ENCODE results near the gene RAB37.

- TF ChIP-seq, protein P1, sequence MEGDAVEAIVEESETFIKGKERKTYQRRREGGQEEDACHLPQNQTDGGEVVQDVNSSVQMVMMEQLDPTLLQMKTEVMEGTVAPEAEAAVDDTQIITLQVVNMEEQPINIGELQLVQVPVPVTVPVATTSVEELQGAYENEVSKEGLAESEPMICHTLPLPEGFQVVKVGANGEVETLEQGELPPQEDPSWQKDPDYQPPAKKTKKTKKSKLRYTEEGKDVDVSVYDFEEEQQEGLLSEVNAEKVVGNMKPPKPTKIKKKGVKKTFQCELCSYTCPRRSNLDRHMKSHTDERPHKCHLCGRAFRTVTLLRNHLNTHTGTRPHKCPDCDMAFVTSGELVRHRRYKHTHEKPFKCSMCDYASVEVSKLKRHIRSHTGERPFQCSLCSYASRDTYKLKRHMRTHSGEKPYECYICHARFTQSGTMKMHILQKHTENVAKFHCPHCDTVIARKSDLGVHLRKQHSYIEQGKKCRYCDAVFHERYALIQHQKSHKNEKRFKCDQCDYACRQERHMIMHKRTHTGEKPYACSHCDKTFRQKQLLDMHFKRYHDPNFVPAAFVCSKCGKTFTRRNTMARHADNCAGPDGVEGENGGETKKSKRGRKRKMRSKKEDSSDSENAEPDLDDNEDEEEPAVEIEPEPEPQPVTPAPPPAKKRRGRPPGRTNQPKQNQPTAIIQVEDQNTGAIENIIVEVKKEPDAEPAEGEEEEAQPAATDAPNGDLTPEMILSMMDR (IDR thresholded peaks at IDR 0.05), result no peak
- no peak for TF ChIP-seq POLR2A (IDR thresholded peaks at IDR 0.05)
Observed at GRCh38 chr17:74782571-74782970, 45.5 kb downstream of the RAB37 start.

Measured in lower leg skin (tissue), 3 donors.